GM18520 (cell line): ENCODE measurements around the gene ACSF3.
"Not testable (repeated sequence)": the region's sequence is repeated elsewhere in the genome, so short reads cannot be mapped to it uniquely, and the experiment has no call there.

Experiments
- ATAC-seq: cut with Tn5 transposase; IDR thresholded peaks from one replicate; pipeline ENCODE4 v1.9.1; 2021; ENCODE audit not compliant: unreplicated experiment

The ACSF3 gene

GRCh38 chr16:89185887-89186592 is 92.4 kb downstream of the ACSF3 start:
- not testable (repeated sequence) for ATAC-seq

- not testable (repeated sequence) for ATAC-seq
Measured at GRCh38 chr16:89186593-89187031, 93.0 kb downstream of the ACSF3 start.

- ATAC-seq, result no peak
Measured at GRCh38 chr16:89187032-89187769, 93.5 kb downstream of the ACSF3 start.

- ATAC-seq, result no peak
Measured at GRCh38 chr16:89187770-89188392, 94.2 kb downstream of the ACSF3 start.

GRCh38 chr16:89188471-89189357 is 95.1 kb downstream of the ACSF3 start:
- not testable (repeated sequence) for ATAC-seq

- no peak for ATAC-seq
Measured at GRCh38 chr16:89189358-89190025, 95.8 kb downstream of the ACSF3 start.

- no peak for ATAC-seq
Measured at GRCh38 chr16:89190150-89190958, 96.7 kb downstream of the ACSF3 start.

GRCh38 chr16:89191033-89191900 is 97.6 kb downstream of the ACSF3 start:
- ATAC-seq, result no peak

- no peak for ATAC-seq
Measured at GRCh38 chr16:89191901-89192185, 98.2 kb downstream of the ACSF3 start.

GRCh38 chr16:89192186-89192955 is 98.7 kb downstream of the ACSF3 start:
- ATAC-seq, result not testable (repeated sequence)

GRCh38 chr16:89192956-89193575 is 99.4 kb downstream of the ACSF3 start:
- ATAC-seq, result no peak

- no peak for ATAC-seq
Measured at GRCh38 chr16:89193576-89194293, 100.1 kb downstream of the ACSF3 start.

GRCh38 chr16:89194340-89195311 is 101.0 kb downstream of the ACSF3 start:
- no peak for ATAC-seq

- ATAC-seq, result no peak
Measured at GRCh38 chr16:89195521-89196171, 102.0 kb downstream of the ACSF3 start.

- no peak for ATAC-seq
Measured at GRCh38 chr16:89197033-89197632, 103.5 kb downstream of the ACSF3 start.
